ENCODE data around the gene C12orf50. TPM values are rescaled to one million over a fixed set of nuclear protein-coding genes. Genes with fewer than 3 reads are reported as not detected.
"Not testable (repeated sequence)": the region's sequence is repeated elsewhere in the genome, so short reads cannot be mapped to it uniquely, and the experiment has no call there.

Gene C12orf50
- total RNA-seq, 6 donors from 2014 or later: 0.07 to 0.11 TPM; not detected in 4

DNA sequence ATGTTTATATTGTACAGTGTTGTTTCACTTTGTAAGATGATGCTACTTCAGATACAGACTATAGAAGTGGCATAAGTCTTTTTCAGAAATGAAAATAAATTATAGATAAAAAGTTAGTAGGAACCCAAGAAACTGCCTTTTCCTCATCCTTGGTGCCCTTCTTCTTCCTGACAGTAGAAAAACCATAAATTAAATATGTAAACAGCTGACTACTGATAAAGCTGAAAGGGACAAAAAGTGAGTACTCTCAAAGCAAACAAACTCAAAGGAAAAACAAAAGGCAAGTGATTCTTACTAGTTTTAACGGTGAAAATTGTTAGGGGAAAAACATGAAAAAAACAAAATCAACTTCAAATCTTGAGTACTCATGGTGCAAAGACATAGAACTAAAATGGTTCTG lies 8.6 kb upstream of the C12orf50 start:
- Histone ChIP-seq H3K27ac (no peak overlapping the region), H3K36me3 (no peaks in the 10 kb centered on the region), H3K4me1 (peaks cover 14 to 33% (median 19%) of the 10 kb centered on the region in 4 donors), H3K9me3 (no peaks in the 10 kb centered on the region), H3K27me3 (no peaks in the 10 kb centered on the region), H3K4me3 (no peak overlapping the region)
- WGBS, 2 donors: 77% methylated on average over 1 of the region's 1 CpG
- ATAC-seq (ENCODE audit: low FRiP score in 2 of 2) (no peak), DNase-seq (no peak)
- TF ChIP-seq, protein P1, sequence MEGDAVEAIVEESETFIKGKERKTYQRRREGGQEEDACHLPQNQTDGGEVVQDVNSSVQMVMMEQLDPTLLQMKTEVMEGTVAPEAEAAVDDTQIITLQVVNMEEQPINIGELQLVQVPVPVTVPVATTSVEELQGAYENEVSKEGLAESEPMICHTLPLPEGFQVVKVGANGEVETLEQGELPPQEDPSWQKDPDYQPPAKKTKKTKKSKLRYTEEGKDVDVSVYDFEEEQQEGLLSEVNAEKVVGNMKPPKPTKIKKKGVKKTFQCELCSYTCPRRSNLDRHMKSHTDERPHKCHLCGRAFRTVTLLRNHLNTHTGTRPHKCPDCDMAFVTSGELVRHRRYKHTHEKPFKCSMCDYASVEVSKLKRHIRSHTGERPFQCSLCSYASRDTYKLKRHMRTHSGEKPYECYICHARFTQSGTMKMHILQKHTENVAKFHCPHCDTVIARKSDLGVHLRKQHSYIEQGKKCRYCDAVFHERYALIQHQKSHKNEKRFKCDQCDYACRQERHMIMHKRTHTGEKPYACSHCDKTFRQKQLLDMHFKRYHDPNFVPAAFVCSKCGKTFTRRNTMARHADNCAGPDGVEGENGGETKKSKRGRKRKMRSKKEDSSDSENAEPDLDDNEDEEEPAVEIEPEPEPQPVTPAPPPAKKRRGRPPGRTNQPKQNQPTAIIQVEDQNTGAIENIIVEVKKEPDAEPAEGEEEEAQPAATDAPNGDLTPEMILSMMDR (IDR thresholded peaks at IDR 0.05): no peak
- TF ChIP-seq POLR2AphosphoS5 (IDR thresholded peaks at IDR 0.05) (no peak), POLR2A (IDR thresholded peaks at IDR 0.05) (no peak), EP300 (IDR thresholded peaks at IDR 0.05) (no peak)

DNA sequence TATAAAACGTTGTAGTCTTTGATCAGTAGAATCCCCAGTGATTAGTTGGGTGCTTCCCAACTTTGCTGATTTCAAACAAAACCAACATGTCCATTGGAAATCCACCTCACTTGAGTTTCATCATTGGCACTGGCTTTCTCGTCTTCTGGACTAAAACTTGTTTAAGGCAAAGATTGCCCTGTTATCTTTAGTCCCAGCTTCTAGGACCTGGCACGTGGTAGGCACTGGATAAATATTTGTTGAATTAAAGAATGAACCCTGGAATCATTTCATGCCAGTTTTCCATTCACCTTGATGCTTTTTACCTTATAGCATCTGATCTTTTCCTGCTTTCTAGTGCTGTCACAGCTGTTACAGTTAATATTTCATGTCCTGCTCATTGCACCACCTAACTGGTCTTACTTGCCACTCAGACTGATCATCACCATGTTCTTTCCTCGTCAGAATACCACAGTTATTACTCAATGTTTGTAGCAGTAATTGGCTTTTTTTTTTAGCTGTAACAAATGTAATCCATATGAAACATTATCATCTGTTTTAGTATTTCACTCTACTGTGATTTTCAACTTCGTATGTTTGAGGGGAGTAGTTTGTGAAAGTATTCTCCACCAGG lies 7.3 kb upstream of the C12orf50 start:
- TF ChIP-seq POLR2AphosphoS5 (IDR thresholded peaks at IDR 0.05) (no peak), POLR2A (IDR thresholded peaks at IDR 0.05) (no peak), EP300 (IDR thresholded peaks at IDR 0.05) (no peak)
- TF ChIP-seq, protein P1 (IDR thresholded peaks at IDR 0.05): no peak
- Histone ChIP-seq H3K4me3 (peak overlapping the region; percentile 45 to 86 (median 70)), H3K27me3 (no peaks in the 10 kb centered on the region), H3K4me1 (peaks cover 14 to 33% (median 19%) of the 10 kb centered on the region in 4 donors), H3K27ac (peak overlapping the region in 3 of 4 donors; percentile 11 to 85 (median 84)), H3K9me3 (no peaks in the 10 kb centered on the region), H3K36me3 (no peaks in the 10 kb centered on the region)
- WGBS, 2 donors: 21 to 29% methylated on average over 5 of the region's 5 CpGs
- ATAC-seq (ENCODE audit: low FRiP score in 2 of 2): no peak
- DNase-seq: no peak

DNA sequence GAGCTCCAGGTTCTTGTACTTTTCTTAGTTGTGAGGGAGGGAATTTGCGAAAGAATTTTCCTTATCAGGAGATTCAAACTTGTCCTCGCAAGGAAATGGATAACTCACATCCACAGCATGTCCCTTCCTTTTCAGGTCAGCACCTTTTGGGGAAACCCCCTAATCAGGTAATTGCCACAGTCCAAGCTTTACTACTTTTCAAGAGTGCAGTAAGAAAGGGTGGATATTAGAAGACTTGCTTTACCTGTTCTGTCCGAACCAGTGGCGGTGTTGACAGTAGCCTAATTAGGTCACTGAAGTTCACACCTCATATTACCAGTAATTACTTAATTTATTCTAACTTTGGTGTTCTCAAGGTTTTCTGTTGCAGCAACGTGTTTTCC lies 6.7 kb upstream of the C12orf50 start:
- no peaks in the 10 kb centered on the region for H3K9me3 ChIP-seq

DNA sequence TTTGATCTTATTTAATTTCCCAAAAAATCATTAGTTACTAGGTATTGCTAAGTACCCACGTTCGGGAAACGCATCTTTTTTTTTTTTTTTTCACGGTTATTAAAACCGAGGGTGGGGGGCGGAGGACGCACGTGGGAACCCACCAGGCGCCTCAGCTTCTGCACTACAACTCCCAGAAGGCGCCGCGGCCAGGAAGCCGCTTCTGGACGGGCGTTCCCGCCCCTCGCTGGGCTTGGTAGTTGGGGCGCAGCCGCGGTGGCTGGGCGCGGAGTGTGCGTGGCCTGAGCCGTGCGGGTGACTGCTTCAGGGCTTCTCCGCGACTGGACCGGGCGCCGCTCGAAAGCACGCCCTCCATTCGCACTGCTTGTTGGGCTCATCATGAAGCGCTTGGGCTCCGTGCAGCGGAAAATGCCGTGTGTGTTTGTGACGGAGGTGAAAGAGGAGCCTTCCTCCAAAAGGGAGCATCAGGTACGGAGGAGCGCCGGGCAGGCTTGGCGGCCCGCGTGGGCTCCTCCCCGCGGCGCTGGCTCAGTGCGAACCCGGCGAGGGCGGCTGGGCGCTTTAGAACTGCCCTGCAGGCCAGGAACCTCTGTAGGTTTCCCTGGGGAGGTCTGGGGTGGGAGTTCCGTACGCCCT lies 6.2 kb upstream of the C12orf50 start:
- Histone ChIP-seq H3K9me3 (no peaks in the 10 kb centered on the region), H3K27me3 (no peaks in the 10 kb centered on the region), H3K27ac (peak overlapping the region; percentile 68 to 85 (median 82)), H3K36me3 (no peaks in the 10 kb centered on the region), H3K4me1 (peaks cover 14 to 29% (median 19%) of the 10 kb centered on the region in 4 donors), H3K4me3 (peak overlapping the region; percentile 45 to 86 (median 70))
- ATAC-seq (ENCODE audit: low FRiP score in 2 of 2): peak; percentile 98 to 100
- TF ChIP-seq POLR2A (IDR thresholded peaks at IDR 0.05) (peak in 3 of 4 donors; percentile 66 to 83 (median 73)), EP300 (IDR thresholded peaks at IDR 0.05) (no peak), POLR2AphosphoS5 (IDR thresholded peaks at IDR 0.05) (peak; percentile 52 to 91)
- TF ChIP-seq, protein P1 (IDR thresholded peaks at IDR 0.05): no peak
- 0 to 1% methylated on average over 41 to 42 of the region's 54 CpGs for WGBS, 2 donors
- peak; percentile 90 to 97 for DNase-seq

More for the DNA sequence above, 6.7 kb upstream of the C12orf50 start:
- DNase-seq (peak in 1 of 2 donors; percentile 51), ATAC-seq (ENCODE audit: low FRiP score in 2 of 2) (peak in 1 of 2 donors; percentile 30)
- no peaks in the 10 kb centered on the region for H3K36me3 ChIP-seq
- peak overlapping the region; percentile 68 to 85 (median 82) for H3K27ac ChIP-seq
- H3K4me3 ChIP-seq: peak overlapping the region; percentile 45 to 86 (median 70)
- no peaks in the 10 kb centered on the region for H3K27me3 ChIP-seq
- 4 to 5% methylated on average over 5 of the region's 5 CpGs for WGBS, 2 donors
- H3K4me1 ChIP-seq: peaks cover 14 to 33% (median 19%) of the 10 kb centered on the region in 4 donors
- TF ChIP-seq POLR2A (IDR thresholded peaks at IDR 0.05) (no peak), EP300 (IDR thresholded peaks at IDR 0.05) (no peak), POLR2AphosphoS5 (IDR thresholded peaks at IDR 0.05) (no peak)
- TF ChIP-seq, protein P1 (IDR thresholded peaks at IDR 0.05): no peak

DNA sequence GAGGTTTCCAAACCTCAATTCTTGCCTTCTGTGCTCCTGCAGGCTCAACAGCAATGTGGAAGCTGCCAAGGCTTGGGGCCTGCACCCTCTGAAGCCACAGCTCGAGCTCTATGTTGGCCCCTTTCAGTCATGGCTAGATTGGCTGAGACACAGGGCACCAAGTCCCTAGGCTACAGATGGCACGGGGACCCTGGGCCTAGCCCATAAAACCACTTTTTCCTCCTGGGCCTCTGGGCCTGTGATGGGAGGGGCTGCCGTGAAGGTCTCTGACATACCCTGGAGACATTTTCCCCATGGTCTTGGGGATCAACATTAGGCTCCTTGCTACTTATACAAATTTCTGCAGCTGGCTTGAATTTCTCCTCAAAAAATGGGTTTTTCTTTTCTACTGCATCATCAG lies 2.0 kb upstream of the C12orf50 start:
- not testable (repeated sequence) for H3K4me3 ChIP-seq; H3K27me3 ChIP-seq; H3K27ac ChIP-seq; DNase-seq; H3K36me3 ChIP-seq; ATAC-seq (ENCODE audit: low FRiP score in 2 of 2); H3K9me3 ChIP-seq
- H3K4me1 ChIP-seq: peaks cover 1 to 11% (median 6%) of the 10 kb centered on the region in 4 donors
- WGBS, 2 donors: 82 to 100% methylated on average over 2 to 3 of the region's 3 CpGs

Data from upper lobe of left lung (tissue), 6 donors.